DMS 273 treated with DMSO at 0.1 percent for 48 hours (cell line): ENCODE measurements around the gene NDFIP1.
A peak's percentile ranks its signal among the peaks of the same experiment; 100 is the strongest.

Experiments used
- DNase-seq: peaks from one replicate; lab custom pipeline; 2025; lab: John Stamatoyannopoulos, UW

The NDFIP1 gene

DNA sequence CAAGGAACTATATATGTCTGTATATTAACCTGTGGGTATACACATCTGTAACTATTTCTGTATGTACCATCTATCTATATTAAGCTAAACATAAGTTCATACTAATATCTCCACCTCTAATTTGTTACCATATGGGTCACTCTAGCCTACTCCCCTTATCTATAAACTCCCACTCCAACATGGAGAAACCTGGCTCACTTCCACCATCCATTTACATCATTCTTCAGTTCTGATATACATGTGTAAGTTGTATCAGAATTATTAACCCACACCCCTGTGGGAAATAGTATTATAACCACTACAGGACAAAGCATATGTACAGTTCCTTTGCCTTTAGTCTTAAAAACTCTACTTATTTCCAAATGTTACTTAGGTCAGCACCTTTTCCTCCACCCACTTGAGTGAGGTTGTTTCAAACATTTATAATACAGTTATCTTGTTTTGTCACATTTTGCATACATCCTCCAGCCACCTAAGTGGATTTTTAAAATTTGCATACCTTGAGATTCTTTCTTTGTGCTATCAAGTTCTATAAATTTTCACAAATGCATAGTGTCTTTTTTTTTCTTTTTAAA, 10.6 kb downstream of the NDFIP1 start:
- DNase-seq: no peak

DNA sequence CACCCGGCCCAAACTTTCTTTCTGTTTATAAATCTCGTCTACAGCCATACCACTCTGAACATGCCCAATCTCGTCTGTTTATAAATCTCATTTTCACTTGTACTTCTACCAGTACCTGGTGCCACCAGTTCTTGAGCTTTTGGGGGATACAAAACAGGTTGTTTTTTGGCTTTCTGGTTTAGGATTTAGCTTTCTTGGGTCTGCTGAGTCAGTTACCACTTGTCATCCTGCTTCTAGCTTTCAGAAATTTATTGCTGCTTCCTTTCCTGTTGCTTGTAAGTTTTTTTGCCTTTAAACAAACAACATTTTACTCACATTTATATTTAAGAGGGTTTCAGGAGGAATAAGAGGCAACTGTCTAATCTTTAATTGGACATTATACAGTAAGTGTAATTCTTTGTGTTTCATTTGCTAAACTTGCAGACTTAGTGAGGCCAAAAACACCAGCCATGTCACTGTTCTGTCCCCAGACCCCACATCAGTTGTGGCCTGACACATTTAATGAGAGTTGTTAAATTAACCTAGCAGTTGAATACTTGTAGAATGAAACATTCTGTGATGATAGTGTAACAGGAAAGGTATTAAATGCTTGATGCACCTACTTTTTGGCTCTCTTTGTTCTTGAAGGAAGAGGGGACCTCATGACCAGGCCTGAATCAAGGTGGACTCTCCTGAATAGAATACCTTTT, 11.8 kb downstream of the NDFIP1 start:
- DNase-seq: no peak

DNA sequence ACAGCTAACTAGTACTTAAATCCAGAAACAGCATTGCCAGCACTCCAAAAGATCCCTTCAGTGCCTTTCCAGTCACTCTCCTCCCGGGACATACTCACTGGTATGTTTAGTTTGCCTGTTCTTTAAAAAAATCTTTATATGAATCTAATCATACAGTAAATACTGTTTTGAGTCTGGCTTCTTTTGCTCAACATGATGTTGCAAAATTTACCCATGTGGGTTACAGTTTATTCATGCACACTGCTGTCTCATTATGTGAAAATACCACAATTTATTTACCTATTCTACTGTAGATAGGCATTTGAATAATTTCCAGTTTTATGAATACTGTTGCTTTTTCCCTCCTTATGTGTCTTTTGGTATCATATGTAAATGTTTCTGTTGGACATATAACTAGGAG, 13.5 kb downstream of the NDFIP1 start:
- no peak for DNase-seq

DNA sequence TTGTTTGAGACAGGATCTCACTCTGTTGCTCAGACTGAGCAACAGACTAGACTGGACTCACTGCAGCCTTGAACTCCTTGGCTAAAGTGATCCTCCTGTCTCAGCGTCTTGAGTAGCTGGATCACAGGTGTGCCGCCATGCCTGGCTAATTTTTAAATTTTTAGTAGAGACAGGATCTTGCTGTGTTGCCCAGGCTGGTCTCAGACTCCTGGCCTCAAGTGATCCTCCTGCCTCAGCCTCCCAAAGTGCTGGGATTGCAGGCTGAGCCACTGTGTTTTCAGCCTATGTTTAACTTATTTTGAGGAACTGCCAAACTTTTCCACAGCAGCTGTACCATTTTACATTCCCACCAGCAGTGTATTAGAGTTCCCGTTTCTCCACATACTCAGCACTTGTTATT, 16.8 kb downstream of the NDFIP1 start:
- DNase-seq: no peak

DNA sequence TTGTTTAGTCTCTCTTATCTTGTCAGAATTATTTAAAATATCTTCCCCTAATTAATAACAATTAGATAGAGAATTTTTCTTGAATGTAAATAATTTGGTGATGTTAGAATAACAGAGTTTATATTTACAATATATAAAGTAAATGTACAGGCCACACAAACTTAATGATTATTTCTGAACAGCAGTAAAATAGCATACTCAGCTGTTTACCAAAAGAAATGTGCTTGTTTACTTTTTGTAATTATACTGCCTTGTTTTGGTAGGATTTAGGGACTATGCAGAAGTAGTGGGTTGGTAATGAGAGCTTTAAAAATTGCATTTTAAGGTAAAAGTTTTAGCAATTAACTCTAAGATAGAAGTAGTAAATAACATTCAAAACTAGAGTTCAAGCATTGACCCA, 17.4 kb downstream of the NDFIP1 start:
- DNase-seq: no peak

DNA sequence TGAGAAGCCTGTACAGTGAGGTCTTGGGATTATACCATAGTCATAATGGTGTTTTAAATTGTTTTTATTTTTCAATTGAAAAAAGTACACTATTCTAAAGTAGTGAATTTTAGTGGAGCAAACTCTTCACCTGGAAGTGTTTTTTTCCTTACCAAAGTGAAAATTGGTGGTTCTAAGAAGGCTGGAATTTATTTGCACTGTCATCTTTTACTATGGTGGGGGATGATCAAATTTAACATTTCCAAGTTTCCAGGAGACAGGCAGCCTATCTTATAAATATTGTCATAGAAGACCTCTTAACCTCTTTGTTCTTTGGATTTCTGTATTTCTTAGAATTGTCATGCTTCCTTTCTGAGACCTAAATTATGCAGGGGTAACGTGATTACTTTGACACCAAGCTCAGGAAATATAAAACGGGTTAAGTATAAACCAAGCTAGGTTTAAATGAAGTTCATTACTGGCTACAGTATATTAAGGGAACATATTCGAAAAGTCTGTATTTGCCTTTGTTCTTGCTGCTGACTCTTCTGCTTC, 20.2 kb downstream of the NDFIP1 start:
- no peak for DNase-seq

DNA sequence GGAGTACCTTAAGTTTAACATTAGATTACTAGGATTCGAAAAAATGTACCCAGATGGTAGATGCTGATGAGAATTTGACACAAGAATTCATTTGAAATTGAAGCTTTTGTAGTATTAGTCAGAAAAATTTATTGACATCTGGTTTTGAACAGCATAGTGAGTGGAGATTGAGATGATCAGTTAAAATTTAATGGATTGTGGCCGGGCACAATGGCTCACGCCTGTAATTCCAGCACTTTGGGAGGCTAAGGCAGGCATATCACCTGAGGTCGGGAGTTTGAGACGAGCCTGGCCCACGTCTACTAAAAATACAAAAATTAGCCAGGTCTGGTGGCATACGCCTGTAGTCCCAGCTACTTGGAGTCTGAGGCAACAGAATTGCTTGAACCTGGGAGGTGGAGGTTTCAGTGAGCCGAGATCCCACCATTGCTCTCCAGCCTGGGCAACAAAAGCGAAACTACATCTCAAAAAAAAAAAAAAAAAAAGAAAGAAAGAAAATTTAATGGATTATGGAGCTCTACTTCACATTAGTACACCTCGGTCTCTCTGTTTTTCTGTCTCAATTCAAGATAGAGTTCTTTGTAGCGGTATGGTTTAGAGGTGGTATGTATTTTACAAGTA, 21.0 kb downstream of the NDFIP1 start:
- no peak for DNase-seq

DNA sequence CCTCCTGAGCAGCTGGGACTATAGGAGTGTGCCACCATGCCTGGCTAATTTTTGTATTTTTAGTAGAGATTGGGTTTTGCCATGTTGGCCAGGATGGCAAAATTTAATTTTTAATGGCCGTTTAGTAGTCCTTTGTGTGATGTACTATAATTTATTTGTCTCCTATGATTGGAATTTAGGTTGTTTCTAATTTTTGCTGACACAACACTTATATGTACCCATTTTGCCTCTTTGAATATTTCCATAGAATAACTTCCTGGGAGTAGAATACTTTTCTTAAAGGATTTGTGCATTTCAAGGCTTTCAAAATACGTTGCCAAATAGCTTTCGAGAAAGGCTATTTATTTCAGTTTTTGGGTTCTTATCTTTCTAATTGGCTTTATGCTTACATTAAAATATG, 22.8 kb downstream of the NDFIP1 start:
- DNase-seq: no peak

DNA sequence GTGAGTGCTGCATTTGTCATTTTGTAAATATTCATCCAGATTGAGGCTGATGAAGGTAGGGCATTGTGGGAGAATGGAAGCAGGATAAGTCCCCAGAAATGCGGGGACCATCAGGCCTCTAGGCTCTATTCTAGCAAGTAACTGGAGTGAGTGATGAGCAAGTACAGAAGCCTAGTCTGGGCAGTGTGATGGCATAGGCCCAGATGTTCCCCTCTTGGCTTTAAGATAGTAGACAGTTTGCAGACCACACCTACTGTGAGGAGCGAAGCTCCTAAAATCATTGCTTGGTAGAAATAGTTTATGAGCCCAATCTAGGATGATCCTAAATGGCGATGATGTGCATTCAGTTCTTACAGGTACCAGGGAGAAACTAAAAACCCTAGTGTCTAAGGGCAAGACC, 24.3 kb downstream of the NDFIP1 start:
- no peak for DNase-seq

DNA sequence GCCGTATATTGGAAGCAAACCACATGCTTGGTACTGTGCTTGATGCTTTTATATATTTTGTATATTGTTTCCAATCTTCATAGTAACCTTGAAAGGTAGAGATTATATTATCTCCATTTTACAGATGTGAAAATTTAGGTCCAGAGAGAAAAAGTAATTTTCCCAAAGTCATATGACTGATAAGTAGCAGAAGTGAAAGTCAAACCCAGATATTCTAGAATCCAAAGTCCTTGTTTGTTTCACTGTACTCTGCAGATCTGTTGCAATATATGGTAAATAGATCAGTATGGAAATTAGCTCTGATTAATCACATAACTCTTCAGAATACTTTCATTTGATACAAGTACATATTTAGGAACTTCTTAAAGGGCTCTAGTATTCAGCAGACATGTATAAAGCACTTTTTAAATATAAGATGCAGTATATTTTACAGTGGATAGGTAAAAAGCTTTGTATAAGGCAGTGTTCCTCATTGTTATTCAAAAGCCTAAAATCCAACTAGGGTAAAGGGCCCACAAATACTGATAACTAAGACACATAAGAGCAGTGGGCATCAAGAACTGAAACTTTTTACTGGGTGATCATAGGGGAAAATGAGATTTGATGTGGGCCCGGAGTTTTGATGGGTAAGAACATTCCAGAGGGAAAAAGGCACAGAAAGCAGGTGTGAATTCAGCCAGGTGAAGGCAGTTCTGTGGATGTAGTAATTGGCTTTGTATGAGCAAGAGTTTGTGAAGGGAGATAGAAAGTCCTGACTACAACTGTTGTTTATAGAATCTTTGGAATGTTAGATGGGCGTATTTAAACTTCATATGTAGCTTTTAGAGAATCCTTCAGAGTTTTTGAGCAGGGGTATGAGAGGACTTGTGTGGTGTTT, 25.0 kb downstream of the NDFIP1 start:
- DNase-seq: no peak

DNA sequence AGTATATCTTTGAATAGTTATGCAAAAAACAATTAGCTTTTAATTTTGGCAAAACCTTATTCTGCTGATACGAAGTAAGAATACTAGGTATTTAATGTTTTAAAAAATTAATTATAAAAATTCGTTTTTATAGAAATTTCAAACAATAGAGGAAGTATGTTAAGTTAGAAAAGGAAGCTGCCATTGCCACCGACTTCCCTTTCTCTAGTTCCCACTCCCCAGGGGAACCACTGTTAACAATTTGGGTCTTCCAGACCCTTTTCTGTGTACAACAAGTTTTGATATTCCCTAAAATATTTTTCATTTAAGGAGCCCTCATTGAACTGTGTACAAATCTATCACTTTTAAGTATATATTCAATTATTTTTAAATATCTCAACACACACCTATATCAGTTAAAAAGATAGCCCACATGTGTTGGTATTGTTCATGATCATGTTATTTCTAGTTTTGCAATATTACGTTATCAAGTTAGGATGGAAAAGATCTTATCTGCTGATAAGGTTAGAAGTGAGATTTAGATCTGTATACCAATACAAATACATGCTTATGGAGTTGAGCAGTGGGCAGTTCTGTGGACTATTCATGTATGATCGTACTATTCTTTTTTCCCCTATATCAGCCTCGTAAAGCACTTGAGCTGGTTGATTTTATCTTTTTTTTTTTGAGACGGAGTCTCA, 25.9 kb downstream of the NDFIP1 start:
- no peak for DNase-seq

DNA sequence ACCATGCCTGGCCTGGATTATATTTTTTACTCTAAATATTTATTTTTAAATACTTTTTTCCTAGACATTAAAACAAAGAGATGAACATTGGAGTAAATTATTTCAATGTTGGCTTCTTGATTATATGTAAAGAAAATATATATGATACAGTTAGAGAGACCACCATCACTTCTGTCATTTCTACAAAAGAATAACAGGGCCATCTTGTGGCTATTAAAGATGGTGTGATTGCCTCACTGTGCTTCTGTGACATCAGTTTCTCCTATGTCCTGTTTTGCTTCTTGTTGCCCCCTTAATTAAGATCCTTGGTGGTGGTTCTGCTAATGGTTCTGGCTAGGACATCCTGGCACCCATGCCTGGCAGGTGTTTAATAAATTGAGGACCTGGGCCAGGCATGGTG, 32.9 kb downstream of the NDFIP1 start:
- DNase-seq: no peak

DNA sequence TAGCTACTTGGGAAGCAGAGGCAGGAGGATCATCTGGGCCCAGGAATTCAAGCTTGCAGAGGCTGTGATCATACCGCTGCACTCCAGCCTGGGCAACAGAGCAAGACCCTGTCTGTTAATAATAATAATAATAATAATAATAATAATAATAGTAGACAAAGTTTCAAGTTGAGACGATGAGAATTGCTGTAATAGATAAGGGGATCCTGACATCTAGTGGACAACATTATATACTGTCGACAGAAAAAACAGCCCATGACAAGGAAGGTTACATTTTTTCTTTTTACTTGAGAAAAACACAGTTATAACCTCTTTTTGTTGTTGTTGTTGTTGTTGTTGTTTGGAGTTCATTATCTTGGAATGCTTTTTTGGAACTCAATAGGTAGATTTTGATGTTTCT, 35.3 kb downstream of the NDFIP1 start:
- no peak for DNase-seq

DNA sequence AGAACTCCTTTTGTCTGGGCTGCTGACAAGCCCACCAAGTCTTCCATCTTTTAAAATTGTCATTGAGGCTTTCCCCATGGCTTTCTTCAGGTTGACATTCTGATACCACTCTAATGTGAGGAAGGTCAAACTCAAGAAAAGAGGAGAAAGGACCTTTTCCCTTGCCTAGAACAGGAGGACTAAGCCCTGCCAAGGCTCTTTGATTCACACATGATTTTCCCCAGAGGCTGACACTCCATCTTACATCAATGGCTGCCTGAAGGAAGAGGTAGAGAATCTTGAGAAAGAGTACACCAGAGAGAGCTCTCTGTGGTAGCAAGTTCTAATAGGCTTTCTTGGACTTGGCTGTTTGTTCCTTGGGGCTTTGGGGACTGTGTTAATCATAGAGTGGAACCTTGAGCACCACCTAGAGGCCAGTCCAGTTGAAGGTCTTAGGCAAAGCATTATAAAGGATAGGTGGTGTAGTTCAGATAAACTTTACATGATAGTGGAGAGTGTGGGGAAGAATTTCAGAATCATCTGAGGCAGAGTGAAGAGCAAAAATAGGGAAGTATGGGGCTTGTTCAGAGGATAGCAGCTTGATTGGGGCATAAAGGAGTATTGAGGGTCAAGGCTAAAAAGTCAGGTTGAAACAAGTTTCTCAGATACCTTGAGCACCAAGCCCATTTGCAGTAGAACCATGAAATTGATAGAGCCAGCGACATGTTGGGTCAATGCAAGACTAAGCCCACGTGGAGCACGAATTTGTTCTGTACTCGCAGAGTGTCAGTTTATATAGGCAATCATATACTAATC, 36.7 kb downstream of the NDFIP1 start:
- no peak for DNase-seq

DNA sequence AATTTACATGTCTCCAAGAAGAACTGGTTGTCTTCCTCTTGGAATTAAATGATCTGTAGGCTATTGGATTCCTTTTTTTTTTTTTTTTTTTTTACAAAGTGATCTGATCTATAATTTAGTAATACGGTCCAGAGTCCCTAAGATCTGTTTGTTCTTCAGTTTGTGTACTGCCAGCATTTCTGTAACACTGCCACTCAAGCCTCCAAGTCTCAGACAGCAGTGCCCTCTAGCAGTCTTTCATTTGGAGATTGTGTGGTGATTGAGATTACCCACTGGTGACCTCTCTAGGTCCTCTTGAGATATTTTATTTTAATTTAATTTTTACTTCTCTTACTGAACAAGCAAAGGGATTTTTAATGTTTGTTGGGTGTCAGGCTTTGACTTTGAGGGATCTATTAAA, 40.8 kb downstream of the NDFIP1 start:
- DNase-seq: no peak

DNA sequence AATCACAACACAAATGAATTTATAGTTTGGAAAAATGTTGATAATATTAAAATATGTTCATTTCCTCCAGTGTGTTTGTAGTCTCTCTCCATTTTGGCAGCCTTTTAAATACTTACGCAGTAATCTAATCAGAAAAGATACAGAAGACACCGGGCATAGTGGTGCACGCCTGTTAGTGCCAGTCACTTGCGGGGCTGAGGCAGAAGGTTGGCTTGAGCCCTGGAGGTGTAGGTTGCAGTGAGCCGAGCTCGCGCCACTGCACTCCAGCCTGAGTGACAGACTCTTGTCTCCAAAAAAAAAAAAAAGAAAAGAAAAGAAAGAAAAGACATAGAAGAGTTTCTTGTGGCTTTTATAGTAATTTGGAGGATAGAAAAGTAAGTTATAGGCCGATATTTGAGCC, 41.9 kb downstream of the NDFIP1 start:
- no peak for DNase-seq

DNA sequence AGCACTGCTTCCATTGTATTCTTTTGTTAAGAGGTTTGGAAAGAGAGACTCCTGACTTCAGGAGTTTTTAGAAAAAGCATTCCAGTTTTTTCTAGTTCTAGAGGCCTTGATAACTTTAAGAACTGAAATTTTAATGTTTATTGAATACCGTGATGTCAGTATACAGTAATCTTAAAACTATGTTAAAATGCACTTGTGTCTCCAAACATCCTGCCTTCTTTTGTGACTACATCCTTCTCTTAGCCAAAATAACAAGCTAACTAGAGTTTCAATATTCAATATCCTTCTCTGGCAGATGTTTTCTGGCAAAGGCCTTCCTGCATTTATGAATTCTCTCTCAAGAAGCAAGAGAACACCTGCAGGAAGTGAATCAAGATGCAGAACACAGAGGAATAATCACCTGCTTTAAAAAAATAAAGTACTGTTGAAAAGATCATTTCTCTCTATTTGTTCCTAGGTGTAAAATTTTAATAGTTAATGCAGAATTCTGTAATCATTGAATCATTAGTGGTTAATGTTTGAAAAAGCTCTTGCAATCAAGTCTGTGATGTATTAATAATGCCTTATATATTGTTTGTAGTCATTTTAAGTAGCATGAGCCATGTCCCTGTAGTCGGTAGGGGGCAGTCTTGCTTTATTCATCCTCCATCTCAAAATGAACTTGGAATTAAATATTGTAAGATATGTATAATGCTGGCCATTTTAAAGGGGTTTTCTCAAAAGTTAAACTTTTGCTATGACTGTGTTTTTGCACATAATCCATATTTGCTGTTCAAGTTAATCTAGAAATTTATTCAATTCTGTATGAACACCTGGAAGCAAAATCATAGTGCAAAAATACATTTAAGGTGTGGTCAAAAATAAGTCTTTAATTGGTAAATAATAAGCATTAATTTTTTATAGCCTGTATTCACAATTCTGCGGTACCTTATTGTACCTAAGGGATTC, 43.1 kb downstream of the NDFIP1 start:
- peak; percentile 45 for DNase-seq

DNA sequence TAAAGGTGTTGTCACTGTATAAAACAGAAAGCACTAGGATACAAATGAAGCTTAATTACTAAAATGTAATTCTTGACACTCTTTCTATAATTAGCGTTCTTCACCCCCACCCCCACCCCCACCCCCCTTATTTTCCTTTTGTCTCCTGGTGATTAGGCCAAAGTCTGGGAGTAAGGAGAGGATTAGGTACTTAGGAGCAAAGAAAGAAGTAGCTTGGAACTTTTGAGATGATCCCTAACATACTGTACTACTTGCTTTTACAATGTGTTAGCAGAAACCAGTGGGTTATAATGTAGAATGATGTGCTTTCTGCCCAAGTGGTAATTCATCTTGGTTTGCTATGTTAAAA, 43.8 kb downstream of the NDFIP1 start:
- no peak for DNase-seq

DNA sequence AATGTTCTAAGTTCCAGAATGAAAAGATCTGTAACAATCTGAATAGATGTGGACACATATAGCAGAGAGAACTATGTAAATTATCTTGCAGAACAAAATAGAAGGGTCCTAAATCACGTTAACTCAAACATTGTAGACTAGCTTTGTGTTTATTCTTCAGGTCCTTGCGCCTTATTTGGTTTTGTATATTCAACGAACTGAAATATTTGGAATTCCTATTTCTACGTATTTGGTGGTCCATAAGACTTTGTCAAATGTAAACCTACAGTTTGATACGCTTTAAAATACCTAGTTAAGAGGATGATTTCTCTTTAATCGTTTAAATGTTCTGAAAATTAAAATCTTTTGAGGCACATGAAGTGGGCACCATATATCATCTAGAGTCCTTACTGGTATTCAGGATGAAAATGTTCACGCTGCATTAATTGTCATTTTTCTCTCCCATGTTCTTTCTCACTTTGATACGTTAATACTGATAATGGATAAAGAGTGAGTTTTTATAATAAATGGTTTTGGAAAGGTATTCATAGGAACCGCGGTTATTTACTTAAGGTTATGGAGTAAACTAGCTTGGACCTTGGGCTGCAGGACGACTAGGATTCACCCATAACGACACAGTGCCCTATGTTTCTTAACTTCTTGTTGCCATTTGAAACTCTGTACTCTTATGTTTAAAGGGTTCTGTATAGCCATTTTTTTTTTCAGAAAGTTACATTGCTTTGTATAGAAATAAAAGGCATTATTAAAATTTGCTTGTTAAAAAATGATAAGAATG, 45.3 kb downstream of the NDFIP1 start:
- no peak for DNase-seq
